Activated CD8-positive, alpha-beta T cell treated with anti-CD3 and anti-CD28 coated beads, Interleukin-2, amount 10 ng/mL, durations not matched to agents 7 days and 5 days (primary cell): ENCODE measurements around the gene PAPPA. TPM values are rescaled to one million over a fixed set of nuclear protein-coding genes. Genes with fewer than 3 reads are reported as not detected.

Source experiments
- ATAC-seq: fragments of 150-1000 bp; cut with Tn5 transposase; one replicate; pipeline ENCODE4 v1.10.0; 2021; ENCODE audit warnings: moderate library complexity
- CTCF ChIA-PET: fragments of 350-600 bp; sonication (Branson Sonifier 250); formaldehyde crosslinking; loops from one replicate; lab custom pipeline; 2021; ENCODE audit warnings: antibody characterized with exemption; lab: Charles Lee
- POLR2A ChIA-PET: fragments of 350-600 bp; sonication (Branson Sonifier 250); formaldehyde crosslinking; loops from one replicate; lab custom pipeline; 2021; ENCODE audit warnings: antibody characterized with exemption; lab: Charles Lee
- DNase-seq: peaks from one replicate; pipeline ENCODE4 v3.0.0-alpha.2; 2020
- H3K27ac Mint-ChIP-seq: one replicate; pipeline ENCODE4 v1.8.0; 2021; ENCODE audit warnings: mild to moderate bottlenecking, mixed read lengths
- H3K27me3 Mint-ChIP-seq: one replicate; pipeline ENCODE4 v1.8.0; 2021; ENCODE audit warnings: low read depth, mixed read lengths
- H3K36me3 Mint-ChIP-seq: one replicate; pipeline ENCODE4 v1.8.0; 2021; ENCODE audit warnings: low read depth, mixed read lengths
- H3K4me1 Mint-ChIP-seq: one replicate; pipeline ENCODE4 v1.8.0; 2021; ENCODE audit warnings: low read depth, mixed read lengths
- H3K4me3 Mint-ChIP-seq: one replicate; pipeline ENCODE4 v1.8.0; 2021; ENCODE audit warnings: mild to moderate bottlenecking, mixed read lengths
- H3K9me3 Mint-ChIP-seq: one replicate; pipeline ENCODE4 v1.8.0; 2022; ENCODE audit warnings: mixed read lengths; ENCODE audit not compliant: insufficient read depth
- total RNA-seq, 2 experiments: library from RNA; stranded (reverse); gene quantifications; one replicate each; pipeline ENCODE4 v1.2.3, GENCODE V29; 2021

PAPPA gene
- total RNA-seq, 2 experiments from 2014 or later = not detected

DNA sequence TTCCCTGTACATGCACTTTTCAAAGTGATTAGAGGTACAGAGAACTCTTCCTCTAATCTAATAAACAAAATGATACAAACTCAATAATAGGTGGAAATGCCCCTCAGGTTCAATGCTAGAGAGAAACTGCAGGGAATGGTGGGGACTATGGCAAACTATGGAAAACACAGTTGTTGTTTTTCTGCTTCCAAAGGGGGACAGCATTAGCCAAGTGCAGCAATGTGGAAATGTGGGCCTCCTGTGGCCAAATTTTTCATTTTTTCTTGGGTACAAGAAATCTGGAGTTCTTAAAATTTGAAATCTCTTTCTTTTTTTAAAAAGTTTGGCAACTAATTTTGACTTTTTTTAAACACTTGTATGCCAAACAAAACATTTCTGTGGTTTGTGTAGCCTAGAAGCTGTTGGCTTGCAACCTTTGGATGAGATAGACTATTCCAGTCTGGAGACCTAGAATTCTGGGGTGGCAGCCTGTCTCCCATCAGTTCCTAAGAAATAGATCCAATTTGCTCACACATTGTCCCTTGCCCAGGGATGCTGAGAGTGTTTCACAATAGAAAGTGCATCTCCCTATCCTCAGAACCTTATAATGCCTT, 218.6 kb downstream of the PAPPA start:
- DNase-seq (no peak), ATAC-seq (no peak)
- Mint-ChIP-seq H3K36me3 (no peaks in the 10 kb centered on the region), H3K4me3 (no peak overlapping the region), H3K27me3 (peaks cover 3% of the 10 kb centered on the region), H3K9me3 (no peaks in the 10 kb centered on the region), H3K4me1 (no peaks in the 10 kb centered on the region), H3K27ac (no peak overlapping the region)
- ChIA-PET CTCF (no interaction called here), POLR2A (no interaction called here)

DNA sequence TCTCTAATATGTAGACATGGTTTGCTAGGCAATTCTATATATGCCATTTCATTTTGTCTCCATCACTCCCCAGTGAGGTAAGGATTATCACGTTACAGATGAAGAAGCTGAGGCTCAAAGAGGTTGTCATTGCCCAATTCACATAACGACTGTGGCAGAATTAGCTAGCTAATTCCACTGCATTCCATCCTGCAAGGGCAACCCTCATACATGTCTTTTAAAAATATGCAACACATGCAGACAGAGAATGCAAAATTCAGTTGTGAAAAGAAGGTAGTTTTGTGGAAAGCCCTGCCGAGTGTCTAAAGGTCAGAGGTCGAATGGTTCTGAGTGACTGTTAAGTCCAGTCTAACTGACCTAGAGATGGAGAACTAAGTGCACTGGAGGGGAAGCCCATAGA, 219.2 kb downstream of the PAPPA start:
- Mint-ChIP-seq H3K4me1 (no peaks in the 10 kb centered on the region), H3K9me3 (no peaks in the 10 kb centered on the region), H3K27me3 (peaks cover 3% of the 10 kb centered on the region), H3K36me3 (no peaks in the 10 kb centered on the region), H3K4me3 (no peak overlapping the region), H3K27ac (no peak overlapping the region)
- POLR2A ChIA-PET = no interaction called here
- ATAC-seq (no peak), DNase-seq (no peak)
- CTCF ChIA-PET = no interaction called here

DNA sequence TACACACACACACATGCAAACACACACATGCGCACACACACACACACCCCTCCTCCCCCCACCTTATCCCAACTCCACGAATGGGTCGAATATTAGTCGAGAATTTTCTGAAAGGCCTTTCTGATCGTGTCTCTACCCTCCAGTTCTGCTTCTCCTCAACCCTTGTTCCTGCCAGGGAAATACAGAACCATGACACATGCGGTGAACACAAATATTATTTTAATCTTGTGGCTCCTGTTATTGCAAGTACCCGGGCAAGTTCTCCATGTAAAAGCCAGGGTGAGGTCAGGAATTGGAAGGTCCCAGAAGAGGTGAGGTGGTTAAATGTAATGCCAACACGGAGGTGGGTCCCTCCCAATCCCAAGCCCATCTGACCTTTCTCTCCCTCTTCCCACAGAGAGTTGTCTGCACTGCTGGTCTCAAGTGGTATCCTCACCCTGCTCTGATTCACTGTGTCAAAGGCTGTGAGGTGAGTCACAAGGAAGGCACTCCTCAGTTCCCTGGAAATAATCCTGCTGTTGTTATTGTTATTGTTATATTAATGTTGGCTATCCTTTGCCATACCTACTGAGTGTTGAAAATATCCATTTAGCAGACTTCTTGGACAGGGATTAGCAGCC, 223.7 kb downstream of the PAPPA start:
- DNase-seq (no peak), ATAC-seq (no peak)
- Mint-ChIP-seq H3K4me1 (no peaks in the 10 kb centered on the region), H3K4me3 (no peak overlapping the region), H3K36me3 (no peaks in the 10 kb centered on the region), H3K27me3 (peaks cover 3% of the 10 kb centered on the region), H3K9me3 (no peaks in the 10 kb centered on the region), H3K27ac (no peak overlapping the region)
- POLR2A ChIA-PET = no interaction called here
- CTCF ChIA-PET = no interaction called here

DNA sequence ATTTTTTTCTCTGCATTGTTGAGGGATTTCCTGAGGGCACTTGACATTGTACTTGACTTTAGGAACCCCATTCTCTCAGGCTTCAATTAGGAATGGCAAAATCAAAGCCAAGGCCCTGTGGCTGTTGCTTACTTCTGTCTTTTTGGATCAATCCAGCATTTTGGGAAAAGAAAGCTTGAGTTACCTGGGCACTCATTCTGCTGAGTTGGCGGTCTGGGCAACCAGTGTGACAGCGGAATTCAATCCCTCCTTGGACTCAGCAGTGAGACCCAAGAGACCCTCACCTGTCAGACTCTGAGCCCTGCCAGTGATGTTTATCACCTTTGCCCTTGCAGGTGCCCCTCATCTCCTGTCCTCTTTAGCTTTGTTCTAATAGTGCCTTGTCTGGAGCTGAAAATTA, 225.3 kb downstream of the PAPPA start:
- POLR2A ChIA-PET = no interaction called here

DNA sequence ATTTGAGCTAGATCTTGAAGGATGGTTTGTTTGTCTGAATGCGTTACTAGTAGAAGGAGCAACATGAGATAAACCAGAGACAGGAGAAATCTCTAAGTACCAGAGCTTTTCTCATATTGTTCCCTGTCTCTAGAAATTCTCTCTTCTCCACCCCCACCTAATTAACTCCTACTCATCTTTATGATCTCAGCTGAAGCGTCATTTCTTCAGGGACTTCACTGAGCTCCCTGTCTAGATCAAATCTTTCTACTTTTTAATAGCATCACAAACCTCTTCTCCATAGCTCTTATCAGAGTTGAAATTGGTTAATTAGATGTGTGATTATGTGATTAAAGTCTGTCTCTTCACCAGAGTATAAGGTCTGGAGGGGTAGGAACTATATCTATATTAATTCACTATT, 226.2 kb downstream of the PAPPA start:
- DNase-seq (no peak), ATAC-seq (no peak)
- no peak overlapping the region for H3K27ac Mint-ChIP-seq
- H3K27me3 Mint-ChIP-seq = peaks cover 3% of the 10 kb centered on the region
- H3K4me1 Mint-ChIP-seq = no peaks in the 10 kb centered on the region
- no peaks in the 10 kb centered on the region for H3K36me3 Mint-ChIP-seq
- POLR2A ChIA-PET = interaction anchor here (0.6 kb wide), 1 partner anchor 1152 kb away, joined by 3 read pairs; no protein-coding TSS in a partner anchor
- H3K4me3 Mint-ChIP-seq = no peak overlapping the region
- CTCF ChIA-PET = no interaction called here
- no peaks in the 10 kb centered on the region for H3K9me3 Mint-ChIP-seq

More for the DNA sequence above, 225.3 kb downstream of the PAPPA start:
- Mint-ChIP-seq H3K36me3 (no peaks in the 10 kb centered on the region), H3K4me3 (no peak overlapping the region), H3K27ac (no peak overlapping the region), H3K4me1 (no peaks in the 10 kb centered on the region), H3K27me3 (peaks cover 3% of the 10 kb centered on the region), H3K9me3 (no peaks in the 10 kb centered on the region)
- CTCF ChIA-PET = no interaction called here
- DNase-seq (no peak), ATAC-seq (no peak)

DNA sequence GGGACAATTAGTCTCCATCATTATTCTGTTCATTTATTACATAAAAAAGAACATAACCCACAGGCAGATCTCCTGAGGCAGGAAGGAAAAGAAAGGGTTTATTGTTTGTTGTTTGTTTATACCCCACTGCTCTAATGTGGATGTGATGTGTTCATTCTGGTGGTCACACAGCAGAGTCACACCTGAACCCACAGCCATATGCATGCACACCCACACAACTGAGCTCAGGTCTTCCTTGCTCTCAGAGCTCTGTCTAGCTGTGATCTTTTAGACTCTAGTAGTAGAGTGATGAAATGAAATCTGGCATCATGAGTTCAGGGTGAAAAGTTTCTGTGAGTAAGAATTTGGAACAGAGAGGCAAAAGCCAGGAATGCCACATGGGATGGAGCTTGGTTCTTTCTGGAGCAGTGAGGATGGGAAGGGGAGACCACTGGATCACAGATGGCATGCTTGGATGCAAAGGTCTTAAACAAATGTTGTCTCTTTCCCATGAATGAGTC, 227.0 kb downstream of the PAPPA start:
- H3K27ac Mint-ChIP-seq = no peak overlapping the region
- peaks cover 3% of the 10 kb centered on the region for H3K27me3 Mint-ChIP-seq
- no peaks in the 10 kb centered on the region for H3K9me3 Mint-ChIP-seq
- no peak overlapping the region for H3K4me3 Mint-ChIP-seq
- ChIA-PET CTCF (no interaction called here), POLR2A (no interaction called here)
- ATAC-seq (no peak), DNase-seq (no peak)
- no peaks in the 10 kb centered on the region for H3K36me3 Mint-ChIP-seq
- H3K4me1 Mint-ChIP-seq = no peaks in the 10 kb centered on the region

DNA sequence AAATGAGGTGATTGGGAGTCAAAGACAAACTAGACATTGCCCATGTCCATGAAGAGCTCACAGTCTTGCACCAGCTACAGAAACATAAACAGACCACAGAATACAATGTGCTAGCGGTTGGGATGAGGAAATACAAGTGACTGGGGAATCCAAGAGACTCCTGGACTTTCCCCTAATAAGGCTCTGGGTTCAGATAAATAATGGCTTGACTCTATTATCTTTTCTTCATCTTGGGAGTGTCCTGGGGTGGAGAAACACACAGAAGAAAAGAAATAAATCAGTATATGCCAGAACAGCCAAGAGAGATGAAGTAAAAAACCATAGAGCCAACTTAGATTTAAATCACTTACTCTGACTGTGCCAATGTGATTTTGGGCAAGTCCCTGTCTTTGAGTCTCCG, 227.8 kb downstream of the PAPPA start:
- H3K4me1 Mint-ChIP-seq = no peaks in the 10 kb centered on the region
- H3K27me3 Mint-ChIP-seq = peaks cover 3% of the 10 kb centered on the region
- H3K36me3 Mint-ChIP-seq = no peaks in the 10 kb centered on the region
- POLR2A ChIA-PET = no interaction called here
- no peaks in the 10 kb centered on the region for H3K9me3 Mint-ChIP-seq
- no peak for DNase-seq
- H3K27ac Mint-ChIP-seq = no peak overlapping the region
- no peak for ATAC-seq
- no peak overlapping the region for H3K4me3 Mint-ChIP-seq
- CTCF ChIA-PET = interaction anchor here (0.7 kb wide), 1 partner anchor 11 kb away, joined by 3 read pairs; no protein-coding TSS in a partner anchor

DNA sequence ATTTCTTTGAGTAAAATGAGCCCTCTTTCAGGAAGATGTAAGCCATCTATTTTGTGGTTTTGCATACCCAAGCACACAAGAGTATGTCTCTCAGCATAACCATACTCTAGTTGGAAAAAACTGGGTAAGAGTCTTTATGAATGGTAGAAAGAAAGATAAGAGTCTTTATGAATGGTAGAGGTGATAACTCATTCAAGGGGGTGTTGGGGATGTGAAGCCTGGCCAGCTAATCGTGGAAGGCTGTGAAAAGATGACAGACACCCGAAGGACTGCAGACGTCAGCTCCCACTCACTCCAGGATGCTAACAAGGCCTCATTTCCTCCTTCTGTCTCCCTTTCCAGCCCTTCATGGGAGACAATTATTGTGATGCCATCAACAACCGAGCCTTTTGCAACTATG, 228.5 kb downstream of the PAPPA start:
- Mint-ChIP-seq H3K27me3 (peaks cover 1% of the 10 kb centered on the region), H3K4me3 (no peak overlapping the region), H3K27ac (no peak overlapping the region), H3K4me1 (no peaks in the 10 kb centered on the region), H3K9me3 (no peaks in the 10 kb centered on the region), H3K36me3 (no peaks in the 10 kb centered on the region)
- CTCF ChIA-PET = no interaction called here
- POLR2A ChIA-PET = no interaction called here
- ATAC-seq = no peak
- no peak for DNase-seq

DNA sequence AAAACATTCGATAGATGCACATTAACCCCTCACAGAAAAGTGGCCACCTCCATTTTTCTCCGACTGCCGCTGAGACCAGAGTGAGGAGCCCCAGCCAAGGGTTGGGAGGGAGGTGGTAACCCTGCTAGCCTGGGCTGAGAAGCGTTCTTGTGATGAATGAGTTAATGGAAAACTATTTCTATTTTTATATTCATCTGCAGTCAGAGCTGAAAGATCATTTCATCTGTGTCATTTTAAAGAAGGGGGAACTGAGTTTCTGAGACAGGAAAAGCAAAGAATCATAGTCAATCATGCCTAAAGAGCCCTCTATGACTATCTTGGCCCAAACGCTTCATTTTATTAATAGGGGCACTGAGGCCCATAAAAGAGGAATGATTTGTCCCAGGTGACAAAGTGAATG, 229.5 kb downstream of the PAPPA start:
- POLR2A ChIA-PET = no interaction called here
- DNase-seq = no peak
- Mint-ChIP-seq H3K4me1 (peaks cover 5% of the 10 kb centered on the region), H3K4me3 (no peak overlapping the region), H3K9me3 (no peaks in the 10 kb centered on the region), H3K27me3 (no peaks in the 10 kb centered on the region), H3K27ac (no peak overlapping the region), H3K36me3 (no peaks in the 10 kb centered on the region)
- CTCF ChIA-PET = no interaction called here
- ATAC-seq = no peak

DNA sequence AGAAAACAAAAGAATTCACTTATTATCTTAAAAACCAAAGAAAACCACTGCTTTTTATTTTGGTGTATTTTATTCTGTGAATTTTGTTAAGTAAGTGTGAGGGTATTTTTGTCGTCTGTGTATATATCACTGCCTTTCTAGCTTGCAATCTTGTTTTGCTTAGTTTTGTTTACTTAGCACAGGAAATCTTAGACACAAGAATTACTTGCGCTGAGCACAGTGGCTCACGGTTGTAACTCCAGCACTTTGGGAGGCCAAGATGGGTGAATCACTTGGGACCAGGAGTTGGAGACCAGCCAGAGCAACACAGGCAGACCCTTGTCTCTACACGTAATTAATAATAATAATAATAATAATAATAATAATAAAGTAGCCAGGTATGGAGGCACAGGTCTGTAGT, 230.3 kb downstream of the PAPPA start:
- CTCF ChIA-PET = no interaction called here
- peaks cover 5% of the 10 kb centered on the region for H3K4me1 Mint-ChIP-seq

DNA sequence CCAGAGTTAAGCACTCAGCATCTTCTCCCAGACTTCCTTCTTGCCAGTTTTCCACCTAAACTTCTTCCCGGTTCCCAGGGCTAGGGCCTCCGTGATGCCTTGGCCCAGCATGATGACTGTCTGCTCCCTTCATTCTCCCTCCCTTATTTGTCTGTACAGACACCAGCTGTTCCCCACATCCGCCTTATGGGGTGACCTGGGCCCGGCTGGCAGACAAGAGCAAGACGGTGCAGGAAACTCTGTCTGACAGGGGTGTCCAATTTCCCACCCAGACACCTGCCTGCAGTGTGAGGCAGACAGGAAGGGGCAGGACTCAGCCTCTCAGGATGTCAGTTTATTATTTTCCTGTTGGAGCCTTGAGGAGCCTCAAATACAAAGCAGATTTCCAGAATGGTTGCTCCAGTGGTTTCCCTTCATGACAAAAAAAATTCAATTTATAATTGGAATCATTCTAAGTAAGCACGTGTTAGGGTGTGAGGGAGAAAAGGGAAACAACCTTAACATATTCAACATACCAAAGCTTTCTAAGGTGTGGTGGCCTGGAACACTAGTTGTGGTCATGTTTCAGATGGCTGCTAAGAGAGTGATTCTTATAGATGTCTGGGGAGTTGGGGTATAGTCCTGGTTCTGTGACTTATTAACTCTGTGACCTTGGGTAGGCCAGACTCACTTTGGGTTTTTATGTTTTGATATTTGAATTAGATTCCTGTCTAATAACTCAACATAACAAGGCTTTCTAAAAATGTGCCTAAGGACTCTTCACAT, 234.5 kb downstream of the PAPPA start:
- DNase-seq (no peak), ATAC-seq (no peak)
- no peak overlapping the region for H3K4me3 Mint-ChIP-seq
- no peaks in the 10 kb centered on the region for H3K9me3 Mint-ChIP-seq
- H3K36me3 Mint-ChIP-seq = no peaks in the 10 kb centered on the region
- ChIA-PET CTCF (no interaction called here), POLR2A (no interaction called here)
- no peak overlapping the region for H3K27ac Mint-ChIP-seq
- no peaks in the 10 kb centered on the region for H3K27me3 Mint-ChIP-seq
- H3K4me1 Mint-ChIP-seq = peaks cover 5% of the 10 kb centered on the region

More for the DNA sequence above, 230.3 kb downstream of the PAPPA start:
- no peaks in the 10 kb centered on the region for H3K36me3 Mint-ChIP-seq
- H3K4me3 Mint-ChIP-seq = no peak overlapping the region
- no peaks in the 10 kb centered on the region for H3K27me3 Mint-ChIP-seq
- H3K9me3 Mint-ChIP-seq = no peaks in the 10 kb centered on the region
- no peak overlapping the region for H3K27ac Mint-ChIP-seq
- ATAC-seq (no peak), DNase-seq (no peak)
- POLR2A ChIA-PET = no interaction called here
